ENCODE measurements around the gene NAT16. TPM values are rescaled to one million over a fixed set of nuclear protein-coding genes. Genes with fewer than 3 reads are reported as not detected.
"Not testable (repeated sequence)": the region's sequence is repeated elsewhere in the genome, so short reads cannot be mapped to it uniquely, and the experiment has no call there.

The NAT16 gene
- total RNA-seq, 4 donors from 2014 or later, result not detected

DNA sequence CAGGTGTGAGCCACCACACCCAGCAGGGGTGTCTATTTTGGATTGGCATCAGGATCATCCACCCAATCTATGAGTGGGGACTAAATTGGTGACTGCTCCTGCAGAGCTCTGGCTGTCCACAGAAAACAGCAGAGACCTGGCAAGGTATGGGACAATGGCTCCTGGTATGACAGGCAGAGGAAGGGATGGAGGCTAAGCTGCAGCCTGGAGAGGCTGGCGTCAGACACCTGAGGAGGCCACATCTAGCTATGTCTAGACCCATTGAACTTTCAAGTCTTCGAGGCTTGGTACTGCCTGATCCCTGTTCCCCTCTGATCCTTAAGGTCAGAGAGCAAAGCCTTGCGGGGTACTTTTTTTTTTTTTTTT is 56.4 kb downstream of the NAT16 start:
- Histone ChIP-seq H3K27me3 (peaks cover 9 to 23% (median 22%) of the 10 kb centered on the region in 3 donors), H3K36me3 (no peaks in the 10 kb centered on the region), H3K4me3 (no peak overlapping the region), H3K4me1 (peaks cover 21 to 22% of the 10 kb centered on the region in 2 donors), H3K27ac (peak overlapping the region in 2 of 4 donors; percentile 76 to 79), H3K9me3 (no peaks in the 10 kb centered on the region)
- intact Hi-C loops (cut with DNase I; ENCODE audit: low total_unique reads) (no loop called here), in situ Hi-C loops (cut with MboI; ENCODE audit: low sequenced_read_pairs in 4 of 4) (no loop called here)
- DNase-seq, result no peak
- TF ChIP-seq, protein P1, sequence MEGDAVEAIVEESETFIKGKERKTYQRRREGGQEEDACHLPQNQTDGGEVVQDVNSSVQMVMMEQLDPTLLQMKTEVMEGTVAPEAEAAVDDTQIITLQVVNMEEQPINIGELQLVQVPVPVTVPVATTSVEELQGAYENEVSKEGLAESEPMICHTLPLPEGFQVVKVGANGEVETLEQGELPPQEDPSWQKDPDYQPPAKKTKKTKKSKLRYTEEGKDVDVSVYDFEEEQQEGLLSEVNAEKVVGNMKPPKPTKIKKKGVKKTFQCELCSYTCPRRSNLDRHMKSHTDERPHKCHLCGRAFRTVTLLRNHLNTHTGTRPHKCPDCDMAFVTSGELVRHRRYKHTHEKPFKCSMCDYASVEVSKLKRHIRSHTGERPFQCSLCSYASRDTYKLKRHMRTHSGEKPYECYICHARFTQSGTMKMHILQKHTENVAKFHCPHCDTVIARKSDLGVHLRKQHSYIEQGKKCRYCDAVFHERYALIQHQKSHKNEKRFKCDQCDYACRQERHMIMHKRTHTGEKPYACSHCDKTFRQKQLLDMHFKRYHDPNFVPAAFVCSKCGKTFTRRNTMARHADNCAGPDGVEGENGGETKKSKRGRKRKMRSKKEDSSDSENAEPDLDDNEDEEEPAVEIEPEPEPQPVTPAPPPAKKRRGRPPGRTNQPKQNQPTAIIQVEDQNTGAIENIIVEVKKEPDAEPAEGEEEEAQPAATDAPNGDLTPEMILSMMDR (IDR thresholded peaks at IDR 0.05 in 4 of 5, conservative IDR thresholded peaks at IDR 0.05 in 1 of 5), result no peak
- no peak for TF ChIP-seq POLR2A (IDR thresholded peaks at IDR 0.05)
- ATAC-seq, result no peak

DNA sequence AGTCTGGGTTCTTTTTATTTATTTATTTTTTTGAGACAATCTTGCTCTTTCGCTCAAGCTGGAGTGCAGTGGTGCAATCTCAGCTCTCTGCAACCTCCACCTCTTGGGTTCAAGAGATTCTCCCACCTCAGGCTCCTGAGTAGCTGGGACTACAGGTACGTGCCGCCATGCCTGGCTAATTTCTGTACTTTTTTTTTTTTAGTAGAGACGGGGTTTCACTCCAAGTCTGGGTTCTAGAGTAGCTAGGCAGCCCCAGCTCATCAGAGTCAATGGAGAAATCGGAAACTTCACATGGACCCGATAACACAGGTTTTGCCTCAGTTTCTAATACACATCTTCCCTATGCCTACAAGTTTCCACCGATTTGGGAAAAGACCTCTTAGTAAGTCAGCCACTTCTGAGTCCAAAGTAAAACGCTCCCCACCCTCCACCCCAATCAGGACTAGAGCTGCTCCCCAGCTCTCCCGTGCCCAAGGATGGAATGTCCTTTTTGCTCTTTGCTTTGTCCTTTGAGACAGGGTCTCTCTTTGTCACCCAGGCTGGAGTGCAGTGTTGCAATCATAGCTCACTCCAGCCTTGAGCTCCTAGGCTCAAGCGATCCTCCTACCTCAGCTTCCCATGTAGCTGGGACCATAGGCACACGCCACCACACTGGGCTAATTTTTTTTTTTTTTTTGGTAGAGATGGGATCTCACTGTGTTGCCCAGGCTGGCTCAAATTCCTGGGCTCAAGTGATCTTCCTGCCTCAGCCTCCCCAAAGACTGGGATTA is 57.0 kb downstream of the NAT16 start:
- Histone ChIP-seq H3K27me3 (peaks cover 9 to 23% (median 22%) of the 10 kb centered on the region in 3 donors), H3K36me3 (no peaks in the 10 kb centered on the region), H3K27ac (peak overlapping the region in 3 of 4 donors; percentile 71 to 79 (median 76)), H3K4me1 (peaks cover 21 to 22% of the 10 kb centered on the region in 2 donors), H3K9me3 (no peaks in the 10 kb centered on the region), H3K4me3 (no peak overlapping the region)
- TF ChIP-seq, protein P1 (IDR thresholded peaks at IDR 0.05 in 4 of 5, conservative IDR thresholded peaks at IDR 0.05 in 1 of 5), result no peak
- no peak for TF ChIP-seq POLR2A (IDR thresholded peaks at IDR 0.05)
- DNase-seq, result no peak
- intact Hi-C loops (cut with DNase I; ENCODE audit: low total_unique reads) (no loop called here), in situ Hi-C loops (cut with MboI; ENCODE audit: low sequenced_read_pairs in 4 of 4) (no loop called here)
- ATAC-seq, result no peak

DNA sequence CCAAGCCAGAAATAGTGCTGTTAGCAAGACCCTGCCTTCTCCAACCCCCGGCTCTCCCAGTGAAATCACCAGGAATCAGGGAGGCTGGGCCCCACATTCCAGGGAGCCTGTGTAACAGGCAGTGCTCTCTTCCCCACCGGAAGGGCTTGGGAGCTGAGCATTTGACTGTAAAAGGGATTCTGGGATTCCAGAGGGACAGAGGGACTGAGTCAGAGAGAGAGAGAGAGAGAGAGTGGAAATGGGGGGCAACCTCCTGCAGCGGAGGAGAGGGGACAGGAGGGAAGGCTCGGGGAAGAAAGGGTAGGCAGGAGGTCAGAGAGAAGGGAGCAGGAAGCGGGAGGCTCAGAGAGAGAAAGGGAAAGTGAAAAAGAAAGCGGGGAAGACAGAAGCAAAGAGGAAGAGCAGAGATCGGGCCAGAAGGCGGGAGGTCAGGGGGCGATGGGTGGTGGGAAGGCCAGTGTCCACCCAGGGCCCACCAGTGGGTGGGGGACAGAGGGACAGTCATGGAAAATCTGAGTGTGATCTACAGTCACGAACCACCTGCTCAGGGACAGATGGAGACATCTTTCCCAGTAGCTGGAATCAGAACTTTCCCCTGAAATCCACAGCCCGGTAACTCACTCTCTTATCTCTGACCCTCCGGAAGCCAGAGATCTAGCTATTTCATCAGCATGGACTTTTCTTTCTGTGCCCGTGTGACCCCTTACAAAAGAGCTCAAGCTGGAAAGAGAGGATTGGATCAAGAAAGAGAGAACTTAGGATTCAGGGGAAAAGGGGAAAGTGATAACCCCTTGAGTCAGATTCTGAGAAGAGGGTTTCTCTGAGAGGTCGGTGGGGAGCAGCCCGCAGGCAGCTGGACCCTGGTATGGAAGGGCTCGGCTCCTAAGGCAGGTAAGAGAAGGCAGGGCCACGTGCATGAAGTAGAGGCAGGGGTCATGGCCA is 57.8 kb downstream of the NAT16 start:
- peaks cover 21 to 22% of the 10 kb centered on the region in 2 donors for H3K4me1 ChIP-seq
- no peaks in the 10 kb centered on the region for H3K9me3 ChIP-seq
- TF ChIP-seq, protein P1 (IDR thresholded peaks at IDR 0.05 in 4 of 5, conservative IDR thresholded peaks at IDR 0.05 in 1 of 5), result no peak
- TF ChIP-seq POLR2A (IDR thresholded peaks at IDR 0.05), result no peak
- H3K27me3 ChIP-seq, result peaks cover 6 to 22% (median 18%) of the 10 kb centered on the region in 3 donors
- DNase-seq (peak; percentile 52 to 68), ATAC-seq (peak; percentile 55 to 70)
- peak overlapping the region; percentile 39 to 50 (median 44) for H3K4me3 ChIP-seq
- no peaks in the 10 kb centered on the region for H3K36me3 ChIP-seq
- in situ Hi-C loops (cut with MboI; ENCODE audit: low sequenced_read_pairs in 4 of 4), result no loop called here
- H3K27ac ChIP-seq, result peak overlapping the region; percentile 71 to 79 (median 75)
- intact Hi-C loops (cut with DNase I; ENCODE audit: low total_unique reads), result no loop called here

DNA sequence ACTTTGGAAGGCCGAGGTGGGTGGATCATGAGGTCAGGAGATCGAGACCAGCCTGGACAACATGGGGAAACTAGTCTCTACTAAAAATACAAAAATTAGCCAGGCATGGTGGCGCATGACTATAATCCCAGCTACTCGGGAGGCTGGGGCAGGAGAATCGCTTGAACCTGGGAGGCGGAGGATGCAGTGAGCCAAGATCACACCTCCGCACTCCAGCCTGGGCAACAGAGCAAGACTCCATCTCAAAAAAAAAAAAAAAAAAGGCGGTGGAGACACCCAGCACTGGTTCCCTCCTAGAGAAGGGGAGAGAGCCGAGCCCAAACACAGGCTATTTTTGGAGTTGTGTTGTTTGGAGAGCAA is 58.5 kb downstream of the NAT16 start:
- ATAC-seq; H3K36me3 ChIP-seq; in situ Hi-C loops (cut with MboI; ENCODE audit: low sequenced_read_pairs in 4 of 4); intact Hi-C loops (cut with DNase I; ENCODE audit: low total_unique reads); H3K9me3 ChIP-seq; DNase-seq: not testable (repeated sequence)
- H3K27ac ChIP-seq, result peak overlapping the region; percentile 71 to 79 (median 75)
- peak overlapping the region; percentile 39 to 50 (median 44) for H3K4me3 ChIP-seq
- H3K4me1 ChIP-seq, result peaks cover 20 to 22% of the 10 kb centered on the region in 2 donors
- H3K27me3 ChIP-seq, result peaks cover 5 to 18% (median 14%) of the 10 kb centered on the region in 3 donors

Small RNA genes lying within 50 kb of the gene (microRNA-seq; reads per million reads assigned to microRNA genes)
- 0 reads per million in 2 donors for gene MIR4653 (ENCODE audit: borderline replicate concordance in 2 of 2)

Other genes starting within 250 kb of the NAT16 start
- gene MUC3A, start 230.8 kb downstream of the NAT16 start, total RNA-seq, result under 1 TPM in 3 of 4 donors, not detected in 1; 0.04 to 0.71 (median 0.32) TPM
- 1 to 10 TPM in 1 of 4 donors, not detected in 3; 1.4 TPM for gene MUC12, start 210.7 kb downstream of the NAT16 start, total RNA-seq
- under 1 TPM in 1 of 4 donors, not detected in 3; 0.05 TPM for gene MUC17, start 160.2 kb downstream of the NAT16 start, total RNA-seq
- gene TRIM56, start 94.8 kb downstream of the NAT16 start, total RNA-seq, result 10 to 100 TPM in 1 of 4 donors, 1 to 10 TPM in 3; 4.2 to 11.4 (median 6.9) TPM
- 10 to 100 TPM in 3 of 4 donors, 1 to 10 TPM in 1; 5.9 to 21.7 (median 12.3) TPM for gene SERPINE1, start 53.2 kb downstream of the NAT16 start, total RNA-seq
- 10 to 100 TPM in 3 of 4 donors, 1 to 10 TPM in 1; 5.5 to 24.4 (median 15.6) TPM for gene AP1S1, start 25.8 kb downstream of the NAT16 start, total RNA-seq
- gene VGF, start 14.7 kb downstream of the NAT16 start, total RNA-seq, result not detected
- not detected for gene MOGAT3, start 20.7 kb upstream of the NAT16 start, total RNA-seq
- 10 to 100 TPM in 3 of 4 donors, 1 to 10 TPM in 1; 8.2 to 24.2 (median 15.5) TPM for gene PLOD3, start 37.3 kb upstream of the NAT16 start, total RNA-seq
- gene ZNHIT1, start 37.9 kb upstream of the NAT16 start, total RNA-seq, result 10 to 100 TPM; 66.7 to 83.9 (median 71.9) TPM
- 1 to 10 TPM in 3 of 4 donors, under 1 TPM in 1; 0.87 to 3.2 (median 1.4) TPM for gene CLDN15, start 57.5 kb upstream of the NAT16 start, total RNA-seq
- 100 to 1,000 TPM; 319 to 467 (median 364) TPM for gene FIS1, start 64.8 kb upstream of the NAT16 start, total RNA-seq
- 10 to 100 TPM; 13.4 to 32.3 (median 28.9) TPM for gene IFT22, start 141.5 kb upstream of the NAT16 start, total RNA-seq
- gene COL26A1, start 182.6 kb upstream of the NAT16 start, total RNA-seq, result not detected

All from gastrocnemius medialis (tissue), 4 donors.